Choroid plexus epithelial cell (primary cell): Measurements from ENCODE around the gene FRK.

ENCODE experiments used
- DNase-seq: peaks from one replicate; pipeline ENCODE4 v3.0.0-alpha.2; 2010; ENCODE audit warnings: low read depth
- H3K4me3 ChIP-seq: 2 replicates; pipeline ENCODE4 v1.5.1; 2011; ENCODE audit warnings: low read depth, mild to moderate bottlenecking, control low read depth, low read length, moderate library complexity
- CTCF ChIP-seq: conservative IDR thresholded peaks from 2 replicates; pipeline ENCODE4 v1.5.1; 2011; ENCODE audit warnings: low read depth, mild to moderate bottlenecking, control low read depth, inconsistent platforms, low read length, moderate library complexity

FRK gene

GRCh38 chr6:115882174-115882573, 178.5 kb downstream of the FRK start:
- DNase-seq, result no peak
- TF ChIP-seq CTCF, result no peak

More at GRCh38 chr6:115882174-115882573, 178.5 kb downstream of the FRK start:
- H3K4me3 ChIP-seq, result no peak overlapping the region
